NCI-H2029 treated with DMSO at 0.1 percent for 48 hours (cell line): ENCODE data around the gene ARMC9.
"Not testable (repeated sequence)": the region's sequence is repeated elsewhere in the genome, so short reads cannot be mapped to it uniquely, and the experiment has no call there.

Experiments used
- DNase-seq: peaks from one replicate; lab custom pipeline; 2025; lab: John Stamatoyannopoulos, UW

The ARMC9 gene

DNA sequence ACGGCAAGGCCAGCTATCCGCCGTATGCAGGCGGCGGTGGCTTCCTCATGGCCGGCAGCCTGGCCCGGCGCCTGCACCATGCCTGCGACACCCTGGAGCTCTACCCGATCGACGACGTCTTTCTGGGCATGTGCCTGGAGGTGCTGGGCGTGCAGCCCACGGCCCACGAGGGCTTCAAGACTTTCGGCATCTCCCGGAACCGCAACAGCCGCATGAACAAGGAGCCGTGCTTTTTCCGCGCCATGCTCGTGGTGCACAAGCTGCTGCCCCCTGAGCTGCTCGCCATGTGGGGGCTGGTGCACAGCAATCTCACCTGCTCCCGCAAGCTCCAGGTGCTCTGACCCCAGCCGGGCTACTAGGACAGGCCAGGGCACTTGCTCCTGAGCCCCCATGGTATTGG lies 200.2 kb downstream of the ARMC9 start:
- DNase-seq = no peak

DNA sequence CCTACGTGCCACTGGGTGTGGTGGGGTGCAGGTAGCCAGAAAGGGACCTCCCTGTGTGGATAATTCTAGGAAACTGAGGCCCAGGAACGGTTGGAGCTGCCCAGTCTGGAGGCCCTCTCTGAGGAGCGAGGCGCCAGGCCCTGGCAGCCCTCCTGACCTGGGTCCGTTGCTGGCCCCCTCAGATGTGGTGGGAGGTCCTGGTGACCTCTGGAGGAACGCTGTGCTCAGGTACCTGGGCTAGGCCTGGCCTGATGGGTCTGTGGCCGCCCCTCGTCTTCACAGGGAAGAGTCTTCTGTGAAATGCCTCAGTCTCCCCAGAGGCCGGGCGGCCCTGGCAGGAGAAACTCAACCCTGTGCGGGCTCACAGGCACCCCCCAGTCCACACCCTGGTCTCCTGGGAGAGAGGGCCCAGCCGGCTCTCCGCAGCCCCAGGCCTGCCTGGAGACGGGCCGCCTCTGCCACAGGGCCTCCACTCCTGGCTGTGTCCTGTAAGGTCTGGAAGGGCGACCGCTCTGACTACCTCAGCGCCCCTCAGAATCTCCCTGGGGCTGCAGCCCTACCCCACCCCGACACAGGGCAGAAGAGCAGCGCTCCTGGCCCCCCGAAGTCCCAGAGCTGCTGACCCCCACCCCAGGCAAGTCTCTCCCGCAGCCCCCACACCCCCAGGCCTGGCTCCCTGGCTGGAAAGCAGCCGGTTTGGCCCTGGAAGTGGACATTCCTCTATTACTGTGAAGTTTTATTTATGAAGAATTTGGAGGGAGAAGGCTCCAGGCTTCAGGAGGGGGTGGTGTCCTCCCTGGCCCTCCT lies 200.8 kb downstream of the ARMC9 start:
- no peak for DNase-seq

DNA sequence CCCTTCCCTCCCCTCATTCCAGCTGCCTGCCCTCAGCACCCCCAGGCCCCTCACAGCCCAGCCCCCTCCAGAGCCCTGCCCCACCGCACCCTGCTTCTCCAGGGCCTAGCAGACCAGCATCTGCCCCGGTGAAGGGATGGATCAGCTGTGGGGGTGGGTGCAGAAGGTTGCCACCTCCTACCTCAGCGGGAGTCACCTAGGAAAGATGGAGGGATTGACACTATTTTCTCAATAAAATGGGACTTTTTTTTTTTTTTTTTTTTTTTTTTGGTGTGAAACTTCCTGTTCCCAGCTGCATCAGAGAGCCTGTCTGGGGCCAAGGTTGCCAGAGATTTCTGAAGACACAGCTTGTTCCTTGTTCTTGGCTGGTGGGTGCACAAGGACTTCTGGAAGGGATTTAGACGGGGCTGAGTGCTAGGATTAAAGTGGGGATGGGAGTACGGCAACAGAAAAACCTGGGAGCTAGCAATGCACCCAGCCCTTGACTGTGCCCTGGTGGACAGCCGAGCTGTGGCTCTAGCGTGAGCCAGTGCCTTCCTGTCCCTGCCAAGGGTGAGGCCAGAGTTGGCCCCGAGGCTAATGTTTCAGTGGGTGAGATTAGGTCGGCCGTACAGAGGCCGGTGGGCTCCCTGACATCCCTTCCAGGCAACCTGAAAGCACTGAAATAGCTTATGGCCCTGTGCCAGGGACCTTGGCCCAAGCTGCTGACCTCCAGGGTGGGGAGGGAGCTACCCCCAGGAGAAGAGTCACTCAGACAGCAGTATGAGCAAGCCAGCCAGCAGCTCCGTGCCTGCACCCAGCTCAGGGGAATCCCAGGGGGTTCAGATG lies 201.6 kb downstream of the ARMC9 start:
- no peak for DNase-seq

DNA sequence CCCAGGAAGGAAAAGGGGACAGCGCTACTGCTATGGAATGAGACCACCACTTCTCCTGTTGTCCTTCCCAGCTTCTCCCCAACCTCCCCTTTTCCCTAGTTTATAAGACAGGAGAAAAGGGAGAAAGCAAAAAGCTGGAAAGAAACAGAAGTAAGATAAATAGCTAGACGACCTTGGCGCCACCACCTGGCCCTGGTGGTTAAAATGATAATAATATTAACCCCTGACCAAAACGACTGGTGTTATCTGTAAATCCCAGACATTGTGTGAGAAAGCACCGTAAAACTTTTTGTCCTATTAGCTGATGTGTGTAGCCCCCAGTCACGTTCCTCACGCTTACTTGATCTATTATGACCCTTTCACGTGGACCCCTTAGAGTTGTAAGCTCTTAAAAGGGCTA lies 202.2 kb downstream of the ARMC9 start:
- not testable (repeated sequence) for DNase-seq

DNA sequence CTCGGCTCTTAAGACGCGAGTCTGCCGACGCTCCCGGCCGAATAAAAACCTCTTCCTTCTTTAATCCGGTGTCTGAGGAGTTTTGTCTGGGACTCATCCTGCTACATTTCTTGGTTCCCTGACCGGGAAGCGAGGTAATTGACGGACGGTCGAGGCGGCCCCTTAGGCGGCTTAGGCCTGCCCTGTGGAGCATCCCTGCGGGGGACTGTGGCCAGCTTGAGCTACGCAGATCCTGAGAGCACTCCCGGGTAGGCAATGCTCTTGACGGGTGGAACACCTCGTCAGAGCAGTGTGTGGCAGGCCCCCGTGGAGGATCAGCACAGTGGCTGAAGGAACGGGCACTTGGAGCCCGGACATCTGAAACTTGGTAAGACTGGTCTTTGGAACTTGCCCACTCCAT lies 202.7 kb downstream of the ARMC9 start:
- not testable (repeated sequence) for DNase-seq

DNA sequence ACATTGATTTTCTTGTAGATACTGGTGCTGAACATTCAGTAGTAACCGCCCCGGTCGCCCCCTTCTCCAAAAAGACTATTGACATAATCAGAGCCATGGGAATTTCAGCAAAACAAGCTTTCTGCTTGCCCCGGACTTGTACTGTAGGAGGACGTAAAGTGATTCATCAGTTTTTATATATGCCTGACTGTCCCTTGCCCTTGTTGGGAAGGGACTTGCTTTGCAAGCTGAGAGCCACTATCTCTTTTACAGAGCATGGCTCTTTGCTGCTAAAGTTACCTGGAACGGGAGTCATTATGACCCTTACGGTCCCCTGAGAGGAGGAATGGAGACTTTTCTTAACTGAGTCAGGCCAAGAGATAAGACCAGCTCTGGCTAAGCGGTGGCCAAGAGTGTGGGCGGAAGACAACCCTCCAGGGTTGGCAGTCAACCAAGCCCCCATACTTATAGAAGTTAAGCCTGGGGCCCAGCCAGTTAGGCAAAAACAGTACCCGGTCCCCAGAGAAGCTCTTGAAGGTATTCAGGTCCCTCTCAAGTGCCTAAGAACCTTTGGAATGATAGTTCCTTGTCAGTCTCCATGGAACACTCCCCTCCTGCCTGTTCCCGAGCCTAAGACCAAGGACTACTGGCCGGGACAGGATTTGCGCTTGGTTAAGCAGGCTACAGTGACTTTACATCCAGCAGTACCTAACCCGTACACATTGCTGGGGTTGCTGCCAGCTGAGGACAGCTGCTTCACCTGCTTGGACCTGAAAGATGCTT lies 205.2 kb downstream of the ARMC9 start:
- DNase-seq = peak; percentile 33

DNA sequence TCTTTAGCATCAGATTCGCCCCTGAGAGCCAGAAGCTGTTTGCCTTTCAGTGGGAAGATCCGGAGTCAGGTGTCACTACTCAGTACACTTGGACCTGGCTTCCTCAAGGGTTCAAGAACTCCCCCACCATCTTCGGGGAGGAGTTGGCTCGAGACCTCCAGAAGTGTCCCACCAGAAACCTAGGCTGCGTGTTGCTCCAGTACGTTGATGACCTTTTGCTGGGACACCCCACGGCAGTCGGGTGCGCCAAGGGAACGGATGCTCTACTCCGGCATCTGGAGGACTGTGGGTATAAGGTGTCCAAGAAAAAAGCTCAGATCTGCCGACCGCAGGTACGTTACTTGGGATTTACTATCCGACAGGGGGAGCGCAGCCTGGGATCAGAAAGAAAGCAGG lies 205.8 kb downstream of the ARMC9 start:
- DNase-seq = not testable (repeated sequence)

DNA sequence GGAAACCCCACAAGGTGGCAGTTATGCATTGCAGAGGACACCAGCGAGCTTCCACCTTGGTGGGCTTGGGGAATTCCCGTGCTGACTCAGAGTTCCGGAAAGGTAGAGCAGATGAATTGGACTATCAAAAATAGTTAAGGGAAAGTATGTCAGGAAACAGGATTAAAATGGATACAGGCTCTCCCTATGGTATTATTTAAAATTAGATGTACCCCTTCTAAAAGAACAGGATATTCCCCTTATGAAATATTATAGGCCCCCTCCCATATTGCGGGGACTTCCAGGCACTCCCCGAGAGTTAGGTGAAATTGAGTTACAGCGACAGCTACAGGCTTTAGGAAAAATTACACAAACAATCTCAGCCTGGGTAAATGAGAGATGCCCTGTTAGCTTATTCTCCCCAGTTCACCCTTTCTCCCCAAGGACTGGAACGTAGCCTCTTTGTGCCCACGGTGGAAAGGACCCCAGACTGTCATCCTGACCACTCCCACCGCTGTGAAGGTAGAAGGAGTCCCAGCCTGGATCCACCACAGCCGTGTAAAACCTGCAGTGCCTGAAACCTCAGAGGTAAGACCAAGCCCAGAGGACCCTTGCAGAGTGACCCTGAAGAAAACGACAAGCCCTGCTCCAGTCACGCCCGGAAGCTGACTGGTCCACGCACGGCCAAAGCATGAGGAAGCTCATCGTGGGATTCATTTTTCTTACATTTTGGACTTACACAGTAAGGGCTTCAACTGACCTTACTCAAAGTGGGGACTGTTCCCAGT lies 207.4 kb downstream of the ARMC9 start:
- DNase-seq = not testable (repeated sequence)

DNA sequence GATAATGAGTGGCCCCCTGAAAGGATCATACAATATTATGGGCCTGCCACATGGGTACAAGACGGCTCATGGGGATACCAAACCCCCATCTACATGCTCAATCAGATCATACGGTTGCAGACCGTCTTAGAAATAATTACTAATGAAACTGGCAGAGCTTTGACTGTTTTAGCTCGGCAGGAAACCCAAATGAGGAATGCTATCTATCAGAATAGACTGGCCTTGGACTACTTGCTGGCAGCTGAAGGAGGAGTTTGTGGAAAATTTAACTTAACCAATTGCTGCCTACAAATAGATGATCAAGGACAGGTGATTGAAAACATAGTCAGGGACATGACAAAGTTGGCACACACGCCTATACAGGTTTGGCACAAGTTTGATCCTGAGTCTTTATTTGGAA lies 209.3 kb downstream of the ARMC9 start:
- DNase-seq = not testable (repeated sequence)

DNA sequence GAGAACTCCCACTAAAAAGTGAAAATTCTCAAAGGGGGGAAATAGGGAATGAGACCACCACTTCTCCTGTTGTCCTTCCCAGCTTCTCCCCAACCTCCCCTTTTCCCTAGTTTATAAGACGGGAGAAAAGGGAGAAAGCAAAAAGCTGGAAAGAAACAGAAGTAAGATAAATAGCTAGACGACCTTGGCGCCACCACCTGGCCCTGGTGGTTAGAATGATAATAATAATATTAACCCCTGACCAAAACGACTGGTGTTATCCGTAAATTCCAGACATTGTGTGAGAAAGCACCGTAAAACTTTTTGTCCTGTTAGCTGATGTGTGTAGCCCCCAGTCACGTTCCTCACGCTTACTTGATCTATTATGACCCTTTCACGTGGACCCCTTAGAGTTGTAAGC lies 209.9 kb downstream of the ARMC9 start:
- not testable (repeated sequence) for DNase-seq

DNA sequence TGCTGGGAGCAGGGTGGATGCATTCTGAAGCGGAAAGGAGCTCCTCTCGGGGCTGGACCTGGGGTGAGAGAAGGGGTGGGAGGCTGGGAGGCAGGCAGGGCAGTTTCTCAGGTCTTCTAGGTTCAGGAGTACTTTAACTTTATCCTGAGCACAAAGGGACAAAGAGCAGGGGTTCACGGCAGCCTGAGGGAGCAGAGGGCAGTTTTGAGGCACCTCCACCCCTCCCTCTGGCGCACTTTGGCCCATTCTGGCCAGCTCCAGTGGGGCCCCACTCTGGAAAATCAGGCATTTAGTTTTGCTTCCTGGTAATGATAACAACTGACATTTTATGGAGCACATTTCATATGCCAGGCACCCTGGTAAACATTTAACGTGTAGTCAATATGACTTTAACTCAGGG lies 211.3 kb downstream of the ARMC9 start:
- DNase-seq = no peak

DNA sequence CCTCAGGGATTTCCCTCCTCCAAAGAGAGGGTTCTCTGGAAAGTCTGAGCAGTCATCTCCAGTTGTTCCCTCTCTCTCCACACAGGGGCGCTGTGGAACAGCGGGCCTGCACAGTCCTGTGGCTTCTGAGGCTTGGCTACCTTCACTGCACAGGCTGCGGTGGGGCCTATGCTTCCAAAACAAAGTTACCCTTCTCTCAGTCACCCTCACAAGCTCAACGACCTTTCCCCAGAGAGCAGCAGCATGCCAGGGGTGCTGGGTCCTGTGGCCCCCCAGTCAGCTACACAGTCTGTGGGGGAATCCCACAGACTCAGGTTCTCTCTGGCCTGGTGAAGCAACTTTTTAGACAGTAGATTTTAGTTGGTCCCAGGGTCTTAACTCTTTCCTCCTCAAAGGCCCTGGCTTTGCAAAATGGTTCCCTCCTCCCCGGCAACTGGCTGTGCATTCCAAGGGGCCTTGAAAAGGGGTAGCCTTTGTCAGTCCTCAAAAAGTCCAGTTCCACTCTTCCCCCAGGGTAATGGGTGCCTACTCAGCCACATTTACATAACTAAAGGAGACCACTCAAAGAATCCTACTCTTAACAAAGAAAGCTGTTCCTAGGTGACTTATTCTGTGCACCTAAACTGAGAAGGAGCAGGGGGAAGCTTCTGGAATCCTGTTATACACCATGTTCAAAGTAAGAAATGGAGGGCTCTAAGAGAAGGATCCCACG lies 212.0 kb downstream of the ARMC9 start:
- DNase-seq = no peak

DNA sequence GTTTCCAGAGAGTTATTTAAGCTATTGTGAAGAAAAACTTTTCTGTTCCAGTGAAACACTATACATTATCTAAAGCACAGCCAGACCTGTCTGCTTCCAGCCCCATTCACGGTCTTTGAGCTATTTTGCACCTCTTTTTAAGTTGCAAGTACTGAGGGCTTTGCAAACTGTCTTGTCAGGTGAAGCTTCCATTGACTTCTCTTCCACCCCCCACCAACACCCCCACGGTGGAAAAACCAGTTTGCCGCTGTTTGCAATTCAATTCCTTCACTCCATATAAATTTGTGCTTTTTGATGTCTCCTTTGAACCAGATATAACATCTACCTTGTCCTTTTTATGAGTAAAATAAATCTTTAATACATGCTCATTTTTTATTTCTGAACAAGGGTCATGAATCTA lies 212.8 kb downstream of the ARMC9 start:
- DNase-seq = no peak

DNA sequence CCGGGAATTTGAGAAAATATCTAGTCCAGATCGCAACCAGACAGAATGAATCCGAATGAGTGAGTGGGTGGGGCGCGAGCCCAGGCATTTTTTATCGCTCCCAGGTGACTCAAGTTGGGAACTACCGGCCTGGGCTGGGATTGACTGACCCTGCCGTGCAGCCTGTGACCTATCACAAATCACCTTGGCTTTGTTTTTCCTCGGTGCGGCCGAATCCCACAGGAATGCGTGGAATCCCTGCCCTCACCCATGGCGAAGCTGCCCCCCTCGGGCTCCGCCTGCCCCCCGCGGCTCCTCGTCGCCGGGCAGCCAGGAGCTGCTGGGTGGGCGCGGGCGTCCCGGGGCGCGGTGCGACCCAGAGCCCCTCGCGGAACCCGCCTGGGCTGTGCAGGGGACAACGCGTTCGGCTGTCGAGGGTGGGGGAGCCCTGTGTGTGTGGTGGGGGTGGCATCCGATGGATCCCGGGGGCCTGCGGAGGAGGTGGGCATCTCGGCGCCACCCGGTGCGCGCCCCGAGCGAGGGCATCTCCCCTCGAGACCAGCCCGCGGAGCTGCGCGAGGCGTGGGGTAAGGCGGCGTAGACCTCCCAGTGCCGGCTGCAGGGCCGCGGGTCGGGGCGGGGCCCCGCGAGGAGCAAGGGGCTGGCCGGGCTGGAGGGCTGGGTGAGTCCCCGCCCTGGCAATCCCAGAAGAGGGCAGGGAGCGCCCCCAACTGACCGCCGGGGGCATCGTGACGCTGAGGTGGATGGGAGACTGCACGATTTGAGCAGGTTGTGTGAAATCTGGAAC lies 213.6 kb downstream of the ARMC9 start:
- DNase-seq = peak; percentile 16

DNA sequence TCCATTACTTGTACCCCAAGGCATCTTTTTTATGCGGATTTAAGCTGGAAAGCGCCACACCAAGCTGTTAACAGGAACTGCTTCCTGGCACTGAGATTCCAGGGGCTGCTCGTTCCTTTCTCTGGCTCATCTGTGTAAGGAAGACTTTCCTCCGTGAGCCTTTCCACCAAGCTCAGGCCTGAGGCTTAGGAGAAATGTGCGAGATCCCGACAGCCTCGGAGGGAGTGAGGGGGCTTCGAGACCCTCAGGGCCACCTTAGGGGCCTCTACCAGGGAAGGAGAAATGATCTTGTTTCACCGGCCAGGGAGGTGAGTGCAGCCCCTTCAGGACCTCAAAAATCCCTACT lies 214.2 kb downstream of the ARMC9 start:
- no peak for DNase-seq

DNA sequence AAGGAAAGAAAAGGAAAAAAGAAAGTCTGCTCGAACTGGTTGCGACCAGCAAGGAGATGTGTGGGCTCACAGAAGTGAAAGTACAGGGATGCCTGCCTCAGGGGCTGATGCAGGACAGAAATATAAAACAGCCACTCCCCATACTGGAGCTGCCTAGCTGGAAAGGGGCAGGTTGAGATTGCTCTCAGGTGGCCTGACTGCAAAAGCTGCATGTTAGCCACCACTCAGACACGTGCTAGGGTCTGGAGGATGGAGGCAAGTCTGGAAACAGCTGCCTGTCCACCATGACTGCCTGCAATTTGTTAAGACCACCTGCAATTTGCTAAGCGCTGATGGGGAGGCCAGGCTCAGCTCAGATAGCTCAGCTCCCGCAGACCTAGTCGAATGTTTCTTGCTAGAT lies 215.0 kb downstream of the ARMC9 start:
- no peak for DNase-seq

DNA sequence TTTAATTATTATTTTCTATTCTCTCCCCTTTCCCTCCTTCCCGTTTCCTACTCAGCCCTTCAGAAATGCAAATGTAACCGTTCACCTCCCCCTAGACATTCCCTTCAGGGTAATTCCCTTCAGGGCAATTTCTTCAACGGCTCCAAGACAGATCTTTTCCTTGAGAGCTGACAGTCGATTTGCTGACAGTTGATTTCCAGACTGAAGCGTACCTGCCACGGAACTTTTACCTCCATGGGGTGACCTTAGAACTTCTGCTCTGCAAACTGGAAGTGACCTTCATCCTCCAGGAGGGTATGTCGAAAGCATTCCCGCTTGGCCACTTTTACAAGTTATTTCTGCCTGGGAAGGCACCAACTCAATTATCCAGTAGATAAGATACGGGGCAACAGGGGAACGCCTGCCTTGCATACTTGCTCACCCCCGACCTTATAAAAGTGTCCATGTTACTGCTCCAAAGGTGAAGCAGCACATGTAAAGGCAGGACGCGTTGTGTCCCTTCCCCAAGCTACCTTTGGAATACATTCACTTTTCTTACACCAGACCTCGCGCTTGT lies 215.6 kb downstream of the ARMC9 start:
- DNase-seq = no peak

DNA sequence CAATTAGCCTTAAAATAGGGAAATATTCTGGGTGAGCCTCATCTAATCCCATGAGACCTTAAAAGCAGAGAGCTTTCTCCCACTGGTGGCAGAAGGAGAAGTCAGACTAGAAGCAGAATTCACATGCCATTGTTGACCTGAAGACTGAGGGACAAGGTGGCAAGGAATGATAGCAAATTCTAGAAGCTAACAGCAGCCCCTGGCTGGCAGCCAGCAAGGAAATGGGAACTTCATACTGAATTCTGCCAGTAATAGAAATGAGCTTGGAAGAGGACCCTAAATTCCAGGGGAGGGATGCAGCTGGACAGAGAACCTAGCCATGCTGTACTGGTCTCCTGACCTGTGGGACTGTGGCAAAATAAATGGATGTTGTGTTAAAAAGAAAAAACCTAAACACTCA lies 216.6 kb downstream of the ARMC9 start:
- DNase-seq = no peak

DNA sequence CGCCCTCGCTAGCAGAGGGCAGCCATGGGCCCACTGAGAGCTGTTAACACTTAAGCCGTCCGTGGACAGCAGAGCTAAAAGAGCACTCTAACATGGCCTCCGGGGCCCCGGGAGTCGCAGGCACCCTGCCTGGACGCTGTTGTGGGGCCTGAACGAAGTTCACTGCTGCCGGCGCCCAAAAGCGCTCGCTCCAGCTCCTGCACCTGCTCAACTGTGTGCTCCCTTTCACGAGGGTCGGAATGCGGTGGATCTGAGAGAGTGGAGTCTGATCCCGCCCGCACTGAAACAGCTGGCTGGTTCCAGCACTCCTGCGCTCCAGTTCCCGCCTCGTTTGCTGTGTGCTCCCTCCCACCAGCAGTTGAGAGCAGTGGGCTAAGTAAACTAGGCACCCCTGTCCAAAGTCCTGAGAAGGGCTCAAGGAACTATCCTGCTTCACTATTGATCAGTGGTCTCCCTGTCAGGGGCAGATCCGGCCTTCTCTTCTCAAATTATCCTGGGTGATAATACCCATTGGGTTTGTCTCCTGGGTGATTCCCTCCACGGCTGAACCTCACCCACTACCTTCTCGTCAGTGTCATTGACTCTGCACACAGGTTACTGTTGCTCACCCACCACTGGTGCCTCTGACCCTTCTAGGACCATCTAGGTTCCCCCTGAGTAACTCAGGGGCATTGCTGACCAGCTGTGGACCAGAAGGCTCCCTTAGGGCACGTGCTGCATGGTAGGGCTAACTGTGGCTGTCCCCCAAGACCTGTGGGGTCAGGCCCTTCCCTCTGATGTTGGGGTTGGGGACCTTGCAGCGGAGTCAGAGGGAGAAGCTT lies 220.6 kb downstream of the ARMC9 start:
- DNase-seq = no peak
